ENCODE data around the gene GABBR2.

GABBR2 gene

DNA sequence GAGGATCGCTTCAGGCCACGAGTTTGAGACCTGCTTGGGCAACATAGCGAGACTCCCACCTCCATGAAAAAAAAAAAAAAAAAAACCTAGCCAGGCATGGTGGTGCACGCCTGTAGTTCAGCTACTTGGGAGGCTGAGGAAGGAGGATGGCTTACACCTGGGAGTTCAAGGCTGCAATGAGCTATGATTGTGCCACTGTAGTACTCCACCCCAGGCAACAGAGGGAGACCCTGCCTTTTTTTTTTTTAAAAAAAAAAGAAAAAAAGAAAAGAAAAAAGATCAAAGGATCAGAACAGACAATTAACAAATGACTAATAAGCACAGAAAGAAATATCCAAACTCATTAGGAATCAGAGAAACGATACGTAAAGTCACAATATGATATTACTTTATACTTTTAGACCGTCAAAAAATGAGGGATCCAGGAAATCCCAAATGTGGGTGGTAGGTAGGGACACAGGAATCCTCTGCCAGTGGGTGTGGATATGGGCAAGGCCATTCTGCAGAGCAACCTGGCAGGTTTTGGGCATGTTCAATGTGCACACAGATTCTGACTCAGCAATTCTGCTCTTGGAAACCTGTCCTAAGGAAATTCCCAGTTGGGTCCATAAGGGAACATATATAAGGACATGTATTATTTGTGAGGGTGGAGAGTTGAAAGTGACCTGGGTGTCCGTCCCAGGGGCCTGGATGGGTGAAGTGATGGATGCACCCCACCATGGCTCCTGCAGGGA is 308.6 kb downstream of the GABBR2 start:
- DNase-seq: no peak

DNA sequence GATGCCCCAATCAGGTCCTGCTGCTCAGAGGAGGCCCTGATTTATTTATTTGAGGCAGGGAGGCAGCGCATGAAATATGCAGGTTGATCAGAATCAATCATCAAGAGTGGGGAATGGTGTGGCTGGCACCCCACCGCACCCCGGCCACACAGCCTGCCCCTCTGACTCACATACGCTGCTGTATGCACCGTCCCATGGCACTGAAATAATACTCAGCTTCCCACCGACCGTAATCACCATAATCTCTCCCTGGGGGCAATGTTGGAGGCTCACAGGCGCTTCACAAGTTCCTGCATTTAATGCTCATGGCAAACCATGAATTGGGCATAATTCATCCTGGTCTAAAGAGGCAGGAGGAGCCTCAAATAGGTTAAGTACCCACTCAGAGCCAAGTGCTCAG is 312.1 kb downstream of the GABBR2 start:
- DNase-seq: no peak

DNA sequence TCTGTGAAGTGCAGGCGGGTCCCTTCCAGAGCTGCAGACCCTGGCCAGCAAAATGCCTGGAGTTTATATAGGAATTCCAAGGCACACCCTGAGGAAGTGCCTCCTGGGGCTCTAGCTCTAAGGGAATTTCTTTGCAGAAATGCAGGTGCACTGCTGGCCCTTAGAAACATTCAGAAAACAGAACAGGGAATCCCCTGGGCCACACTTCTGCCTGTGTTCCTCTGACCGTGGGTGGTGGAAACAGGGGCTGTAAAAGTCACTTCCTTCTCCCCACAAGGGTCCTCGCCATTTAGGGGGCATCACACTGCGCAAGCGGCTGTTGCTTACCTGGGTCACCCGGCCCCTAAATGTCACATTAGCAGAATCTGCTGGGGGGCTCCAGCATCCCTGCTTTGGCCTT is 312.5 kb downstream of the GABBR2 start:
- DNase-seq: no peak

DNA sequence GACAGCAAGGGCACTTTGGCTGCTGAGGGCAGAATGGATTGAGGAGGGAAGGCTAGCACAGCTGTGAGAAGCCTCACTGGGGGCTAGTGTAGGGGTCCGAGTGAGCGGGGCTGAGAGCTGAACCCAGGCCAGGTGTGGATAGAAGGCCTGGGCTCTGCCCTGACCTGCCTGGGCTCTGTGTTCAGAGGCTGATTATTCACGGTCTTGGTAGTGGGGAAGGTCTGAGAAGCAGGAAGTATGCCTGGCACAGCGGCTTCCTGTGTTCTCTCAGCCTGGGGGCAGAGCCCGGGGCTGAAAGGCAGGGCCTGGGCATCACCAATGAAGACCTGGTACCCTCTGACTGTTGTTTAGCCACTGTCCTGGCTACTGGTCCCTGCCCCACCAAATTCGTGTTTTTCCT is 316.9 kb downstream of the GABBR2 start:
- no peak for DNase-seq

DNA sequence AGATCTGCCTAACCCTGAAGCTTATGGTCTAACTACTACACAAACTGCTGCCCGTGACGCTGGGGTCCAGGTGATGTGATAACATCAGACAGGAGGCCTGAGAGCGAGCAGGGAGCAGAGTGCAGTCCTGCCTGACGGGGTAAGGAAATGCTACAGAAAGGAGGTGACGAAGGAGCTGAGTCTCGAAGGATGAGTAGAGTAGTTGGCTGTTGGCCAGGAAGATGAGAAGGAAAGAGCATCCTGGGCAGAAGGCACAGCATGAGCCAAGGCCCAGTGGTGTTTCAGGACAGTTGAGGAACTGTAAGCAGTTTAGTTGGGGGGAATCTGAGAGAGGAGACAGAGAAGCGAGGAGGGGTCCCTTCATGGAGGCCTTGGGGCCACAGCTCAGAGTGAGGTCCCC is 317.3 kb downstream of the GABBR2 start:
- DNase-seq: no peak

DNA sequence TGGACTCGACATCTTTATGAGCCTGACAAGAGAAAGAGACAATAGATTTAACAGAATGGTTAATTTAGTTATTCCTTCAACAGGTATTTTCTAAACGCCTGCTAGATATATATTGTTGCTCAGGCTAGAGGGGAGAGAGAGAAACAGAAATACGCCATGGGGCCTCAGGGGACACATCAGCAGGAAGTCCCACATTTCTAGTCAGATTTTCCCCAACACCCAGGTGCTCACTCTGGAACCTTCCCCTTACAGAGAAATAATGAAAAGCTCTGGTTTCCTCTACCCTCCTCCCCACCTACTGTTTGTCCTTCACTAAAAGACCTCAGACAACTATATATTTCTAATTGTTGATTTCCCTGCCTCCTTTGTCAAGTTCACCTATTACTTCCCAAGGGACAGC is 323.0 kb downstream of the GABBR2 start:
- DNase-seq: no peak

DNA sequence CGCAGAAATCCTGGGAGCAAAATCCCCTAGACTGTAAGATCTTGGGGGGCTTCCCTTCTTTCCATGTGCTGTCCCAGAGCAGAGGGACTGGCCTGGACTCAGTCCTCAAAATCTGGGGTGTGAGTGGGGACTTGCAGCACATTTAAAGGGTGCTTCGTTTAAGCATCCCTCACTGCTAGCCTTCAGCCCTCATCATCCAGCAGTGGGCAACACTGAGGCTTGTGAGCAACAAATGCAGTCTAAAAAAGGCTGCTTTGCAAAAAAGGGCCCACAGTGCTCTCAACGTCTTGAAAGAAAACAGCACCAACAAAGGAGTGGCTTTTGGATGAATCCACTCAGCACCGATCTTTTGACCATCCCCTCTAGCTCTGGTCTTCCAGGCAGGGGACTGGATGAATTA is 325.0 kb downstream of the GABBR2 start:
- no peak for DNase-seq

DNA sequence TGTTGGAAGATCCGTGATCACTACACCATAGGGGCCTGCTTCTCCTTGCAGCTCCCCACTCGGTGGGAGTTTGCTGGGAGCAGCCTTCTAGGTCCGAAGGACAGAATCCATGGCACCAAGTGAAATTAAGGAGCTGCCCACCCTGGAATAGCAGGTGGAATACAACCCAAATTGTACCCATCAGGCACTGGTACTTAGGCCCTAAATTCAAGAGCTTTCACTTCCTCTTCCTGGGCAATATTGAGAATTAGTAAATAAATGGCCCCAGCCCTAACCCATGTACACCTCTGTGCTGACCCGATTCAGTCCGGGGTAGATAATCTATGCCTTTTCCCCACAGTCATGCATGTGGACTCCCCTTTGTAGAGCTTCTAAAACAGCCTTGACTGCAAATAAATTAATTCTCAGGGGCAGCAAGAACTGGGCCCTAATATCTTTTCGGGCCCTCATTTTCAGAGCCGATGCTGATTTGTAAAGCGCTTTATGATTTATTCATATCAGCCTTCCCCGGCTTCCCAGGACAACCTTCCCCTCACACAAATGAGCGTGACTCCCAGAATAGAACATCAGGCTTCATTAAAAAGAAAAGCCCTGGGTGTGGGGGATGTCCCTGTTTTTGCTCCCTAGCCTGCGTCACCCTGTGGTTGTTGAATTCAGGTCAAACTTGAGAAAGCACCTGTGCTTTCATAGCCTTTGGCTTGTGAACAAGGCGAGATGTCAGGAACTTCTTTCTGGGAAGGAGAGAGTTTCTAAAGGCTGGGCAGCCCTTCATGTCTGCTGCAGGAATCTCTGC is 327.2 kb downstream of the GABBR2 start:
- no peak for DNase-seq

DNA sequence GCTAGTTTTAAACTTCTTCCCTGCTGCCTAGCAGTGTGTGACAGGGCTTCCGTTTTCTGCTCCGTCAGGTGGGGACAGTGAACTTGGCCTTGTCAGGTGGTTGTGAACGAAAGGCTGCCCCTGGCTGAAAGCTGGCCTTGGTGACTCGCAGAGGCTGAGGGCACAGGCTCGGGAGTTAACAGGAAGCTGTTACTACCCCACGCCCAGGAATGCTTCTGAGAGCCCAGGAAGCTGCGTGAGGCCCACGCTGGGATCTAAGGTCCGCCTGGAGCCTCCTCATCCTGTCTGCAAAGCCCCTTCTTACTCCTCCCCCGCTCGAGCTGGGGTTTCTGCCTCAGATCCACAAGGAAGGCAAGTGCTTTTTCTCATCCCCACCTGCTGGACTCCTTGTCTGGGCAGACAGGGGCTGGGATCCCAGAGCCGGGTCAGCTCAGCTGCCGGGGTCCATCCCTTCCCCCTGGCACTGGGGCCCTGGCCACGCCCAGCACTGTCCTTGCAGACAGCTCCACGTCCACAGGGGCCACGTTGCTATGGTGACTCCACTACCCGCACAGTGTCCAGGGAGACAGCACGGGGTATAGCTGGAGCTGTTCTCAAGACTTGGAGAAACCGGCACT is 328.6 kb downstream of the GABBR2 start:
- DNase-seq: no peak

DNA sequence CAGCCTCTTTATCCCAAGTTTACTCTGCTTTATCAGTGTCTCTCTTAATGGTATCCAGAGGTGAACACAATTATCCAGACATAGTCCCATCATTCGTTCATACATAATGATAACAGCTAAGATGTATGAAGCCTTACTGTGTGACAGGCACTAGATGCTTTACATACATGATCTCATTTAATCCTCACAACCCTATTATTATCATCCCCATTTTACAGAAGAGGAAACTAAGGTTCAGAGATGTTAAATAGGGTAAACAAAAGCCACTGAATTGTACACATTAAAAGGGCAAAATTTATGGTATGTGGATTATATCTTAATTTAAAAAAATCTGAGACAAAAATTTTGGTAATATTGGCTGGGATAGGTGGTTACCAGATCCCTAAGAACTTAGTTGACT is 329.2 kb downstream of the GABBR2 start:
- no peak for DNase-seq

DNA sequence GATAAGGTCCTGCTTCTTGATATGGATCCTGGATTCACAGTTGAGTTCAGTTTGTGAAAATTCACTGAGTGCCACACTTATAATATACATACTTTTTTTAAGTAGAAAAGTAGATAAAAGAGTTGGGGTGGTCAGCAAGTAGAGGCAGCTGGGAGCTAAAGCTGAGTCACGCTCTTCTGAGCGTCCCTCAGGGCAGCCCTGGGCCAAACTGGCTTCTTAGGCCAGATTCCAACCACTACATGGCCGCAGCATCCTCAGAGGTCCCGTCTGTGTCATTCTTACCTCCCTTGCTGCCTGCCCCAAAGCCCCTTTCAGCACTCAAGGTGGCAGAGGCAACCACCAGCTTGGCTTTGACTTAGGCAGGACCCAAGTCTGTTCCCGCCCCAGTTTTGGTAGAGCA is 329.9 kb downstream of the GABBR2 start:
- no peak for DNase-seq

DNA sequence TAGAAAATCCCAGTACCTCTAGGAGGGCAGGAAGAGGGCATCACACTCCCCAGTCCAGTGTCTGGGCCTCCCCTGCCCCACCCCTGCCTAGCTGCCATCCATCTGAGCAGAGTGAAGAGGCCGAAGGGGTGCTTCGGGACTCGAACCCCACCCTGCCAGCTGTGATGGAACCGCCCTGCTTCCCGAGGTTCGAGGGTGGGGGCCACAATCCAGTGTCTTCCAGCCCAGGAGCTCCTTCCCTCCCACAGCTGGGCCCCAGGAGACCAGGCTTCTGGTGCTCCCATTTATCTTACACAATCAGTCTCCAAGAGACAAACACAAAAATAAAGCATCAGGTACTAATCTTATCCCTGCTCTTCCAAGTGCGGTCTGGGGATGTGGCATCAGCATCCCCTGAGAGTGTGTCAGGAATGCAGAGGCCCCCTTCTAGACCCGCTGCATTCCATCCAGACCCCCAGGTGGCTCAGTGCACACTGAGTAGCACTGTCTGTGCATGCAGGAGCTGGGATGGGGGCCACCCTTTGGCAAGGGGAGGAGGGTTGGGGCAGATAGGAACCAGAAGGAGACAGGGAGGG is 330.4 kb downstream of the GABBR2 start:
- no peak for DNase-seq

DNA sequence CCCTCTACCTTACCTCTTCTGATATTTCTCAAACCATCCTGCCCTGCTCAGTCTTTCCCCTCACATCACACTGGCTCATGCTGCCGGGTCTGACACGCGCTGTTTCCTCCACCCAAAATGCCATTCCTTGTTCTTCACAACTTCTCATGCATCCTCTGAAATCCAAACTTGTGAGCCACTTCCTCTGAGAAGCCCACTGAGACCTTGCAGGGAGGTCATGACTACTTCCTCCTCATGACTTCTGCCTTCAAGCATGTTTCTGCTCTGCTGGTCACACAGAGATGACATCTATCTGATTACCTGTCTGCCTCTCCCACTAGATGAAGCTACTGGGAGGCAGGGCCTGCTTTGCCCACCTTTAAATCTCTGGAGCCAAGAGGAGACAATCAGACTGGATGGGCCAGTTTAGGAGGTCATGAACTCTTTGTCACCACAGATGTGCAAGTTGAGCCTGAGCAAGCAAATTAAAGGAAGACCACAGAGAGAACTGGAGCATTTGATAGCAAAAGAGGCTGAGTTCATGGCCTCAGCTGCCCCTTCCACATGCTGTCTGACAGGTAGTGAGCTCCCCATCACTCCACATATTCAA is 333.5 kb downstream of the GABBR2 start:
- no peak for DNase-seq

DNA sequence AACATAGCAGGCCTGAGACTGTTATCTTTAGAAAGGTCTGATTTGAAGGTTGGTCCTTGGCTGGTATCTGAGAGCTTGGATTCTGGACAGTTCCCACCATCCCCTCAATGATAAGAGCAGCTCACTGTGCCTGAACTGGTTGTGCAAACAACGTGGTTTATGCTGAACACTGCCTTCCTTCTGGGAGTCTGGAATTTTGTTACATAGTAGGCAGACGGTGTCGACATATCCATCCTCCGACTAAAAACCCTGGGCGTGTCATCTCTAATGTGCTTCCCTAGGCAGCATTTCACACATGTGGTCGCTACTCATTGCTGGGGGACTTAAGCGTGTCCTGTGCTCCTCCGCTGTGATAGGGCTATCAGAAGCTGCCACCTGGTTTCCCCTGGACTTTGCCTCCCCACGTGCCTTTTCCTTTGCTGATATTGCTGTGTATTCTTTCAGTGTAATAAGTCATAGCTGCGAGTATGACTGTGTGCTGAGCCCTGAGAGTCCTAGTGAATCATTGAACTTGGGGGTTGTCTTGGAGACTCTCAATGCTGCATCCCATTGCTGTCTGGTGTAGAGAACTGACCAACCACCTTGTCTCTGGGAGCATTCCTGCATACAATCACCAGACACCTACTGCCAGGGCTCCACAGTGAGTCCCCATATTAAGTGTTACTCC is 334.2 kb downstream of the GABBR2 start:
- DNase-seq: no peak

DNA sequence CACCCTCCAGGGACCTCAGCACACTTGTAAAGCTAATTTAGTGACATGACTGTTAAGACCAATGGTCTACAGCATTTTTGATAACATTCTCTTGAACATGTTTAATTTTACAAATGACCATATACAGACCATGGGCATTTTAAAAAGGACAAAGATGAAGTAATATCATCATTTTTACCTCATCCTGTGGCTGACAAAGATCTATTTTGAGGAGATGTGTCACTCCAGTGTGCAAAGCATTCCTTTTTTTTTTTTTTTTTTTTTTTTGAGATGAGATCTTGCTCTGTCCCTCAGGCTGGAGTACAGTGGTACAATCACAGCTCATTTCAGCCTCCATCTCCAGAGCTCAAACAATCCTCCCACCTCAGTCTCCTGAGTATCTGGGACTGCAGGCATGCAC is 335.1 kb downstream of the GABBR2 start:
- no peak for DNase-seq

DNA sequence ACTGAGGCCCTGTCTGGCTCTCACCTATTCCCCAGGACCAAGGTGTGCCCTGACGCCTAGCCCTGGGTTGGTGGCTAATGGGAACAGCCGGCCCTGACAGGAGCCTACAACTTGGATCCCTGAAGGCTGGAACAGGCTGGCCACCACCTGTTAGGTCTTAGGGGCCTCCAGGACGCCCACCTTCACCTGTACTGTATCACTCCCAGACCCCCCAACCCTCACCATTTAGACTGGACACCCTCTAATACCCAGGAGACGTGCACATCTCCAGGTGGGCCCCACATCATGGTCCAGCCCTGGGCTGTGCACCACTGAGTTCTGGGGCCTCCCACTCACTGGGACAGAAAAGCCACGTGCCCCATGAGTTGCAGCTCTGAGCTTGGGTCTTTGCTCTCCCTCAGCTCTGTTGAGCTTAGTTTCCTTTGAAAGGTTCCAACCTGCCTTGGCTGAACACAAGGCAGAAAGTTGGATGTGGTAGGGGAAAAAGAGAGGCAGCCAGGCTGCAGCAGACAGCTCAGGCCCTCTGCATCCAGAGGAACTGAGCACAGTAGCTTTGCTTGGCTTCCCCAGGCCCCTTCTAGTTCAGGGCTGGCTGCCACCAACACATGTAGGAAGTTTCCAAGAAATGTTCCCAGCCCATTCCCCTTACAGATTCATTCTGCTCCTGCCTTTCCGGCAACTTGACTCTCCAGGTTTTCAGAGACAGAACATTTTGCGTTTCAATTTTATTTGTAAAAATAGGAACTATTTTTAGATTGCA is 336.5 kb downstream of the GABBR2 start:
- DNase-seq: peak in 3 of 14 donors; percentile 6 to 57 (median 8)

DNA sequence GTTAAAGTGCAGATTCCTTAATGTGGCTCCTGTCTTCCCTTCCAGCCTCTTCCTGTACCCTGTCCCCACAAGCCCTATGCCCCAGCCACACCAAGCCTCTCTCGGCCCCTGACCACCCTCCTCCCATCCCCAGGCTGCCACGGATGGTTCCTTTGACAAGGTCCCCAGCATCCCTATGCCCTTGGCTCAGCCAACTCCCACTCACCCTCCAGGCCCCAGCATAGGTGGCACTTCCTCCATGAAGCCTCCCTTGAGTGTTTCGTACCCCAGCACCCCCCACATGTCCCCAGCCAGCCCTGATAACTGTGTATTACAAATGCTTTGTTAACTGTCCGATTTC is 337.8 kb downstream of the GABBR2 start:
- DNase-seq: no peak

DNA sequence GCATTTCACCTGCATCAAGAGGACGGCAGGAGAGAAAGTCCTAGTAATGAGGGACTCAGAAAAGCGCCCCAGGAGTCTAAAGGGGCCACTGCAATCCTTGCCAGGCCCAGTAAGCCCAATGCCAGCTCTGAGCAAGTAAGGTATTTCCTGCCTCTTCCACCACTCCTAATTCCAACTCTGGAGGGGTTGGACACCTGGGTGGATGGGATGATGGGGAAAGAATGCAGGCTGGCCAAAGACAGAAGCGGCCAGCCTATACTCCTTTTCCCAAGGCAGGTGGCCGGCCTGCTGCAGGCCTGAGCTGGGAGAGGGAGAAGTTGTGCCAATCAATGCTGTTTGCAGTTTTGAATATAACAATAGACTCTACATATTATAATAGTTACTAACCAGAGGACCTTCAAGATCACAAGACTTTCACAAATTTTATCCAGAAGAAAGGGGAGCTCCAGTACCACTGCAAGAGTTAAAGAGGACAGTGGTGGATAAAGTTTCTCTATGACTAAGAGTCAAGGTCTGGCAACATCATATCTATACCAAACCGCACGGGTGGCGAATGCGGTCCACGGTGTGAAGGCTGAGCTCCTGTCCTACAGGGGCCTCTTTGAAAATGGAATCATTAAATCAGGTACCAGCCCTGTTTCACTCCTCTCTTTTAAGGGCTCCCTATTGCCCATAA is 338.3 kb downstream of the GABBR2 start:
- no peak for DNase-seq

DNA sequence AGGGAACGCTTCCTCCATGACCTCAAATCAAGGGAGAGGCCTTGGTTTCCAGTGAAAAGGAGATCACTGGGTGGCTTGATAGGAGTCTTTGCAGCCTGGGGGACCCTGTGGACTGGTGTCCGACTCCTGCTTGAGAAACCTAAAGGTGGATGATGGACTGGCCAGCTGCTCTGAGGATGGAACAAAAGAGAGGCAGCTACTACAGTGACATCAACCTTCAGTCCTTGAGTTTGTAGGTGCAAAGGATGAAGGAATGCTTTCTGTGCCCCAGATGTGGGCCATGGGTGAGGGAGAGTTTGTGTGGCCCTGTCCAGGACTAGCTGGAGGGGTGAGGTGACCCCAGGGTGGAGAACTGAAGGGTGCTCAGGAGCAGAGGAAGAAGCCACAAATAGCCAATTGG is 338.8 kb downstream of the GABBR2 start:
- no peak for DNase-seq

DNA sequence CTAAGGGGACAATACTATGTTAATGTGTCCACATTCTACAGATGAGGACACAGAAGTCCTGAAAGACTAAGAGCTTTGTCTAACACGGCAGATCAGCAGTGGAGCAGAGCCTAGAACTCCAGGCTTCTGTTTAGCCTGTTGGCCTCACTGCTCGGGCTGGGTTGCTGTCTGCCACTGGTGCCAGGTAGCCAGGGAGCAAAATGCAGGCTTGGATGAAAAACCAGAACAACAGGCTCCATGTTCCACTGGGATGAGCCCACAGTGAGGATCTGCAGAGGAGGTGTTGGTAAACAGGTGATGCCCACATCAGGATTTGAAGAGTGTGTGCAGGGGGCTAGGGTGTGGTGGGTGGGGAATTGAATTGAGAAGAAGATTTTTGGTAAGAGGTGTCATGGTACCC is 339.3 kb downstream of the GABBR2 start:
- no peak for DNase-seq

DNA sequence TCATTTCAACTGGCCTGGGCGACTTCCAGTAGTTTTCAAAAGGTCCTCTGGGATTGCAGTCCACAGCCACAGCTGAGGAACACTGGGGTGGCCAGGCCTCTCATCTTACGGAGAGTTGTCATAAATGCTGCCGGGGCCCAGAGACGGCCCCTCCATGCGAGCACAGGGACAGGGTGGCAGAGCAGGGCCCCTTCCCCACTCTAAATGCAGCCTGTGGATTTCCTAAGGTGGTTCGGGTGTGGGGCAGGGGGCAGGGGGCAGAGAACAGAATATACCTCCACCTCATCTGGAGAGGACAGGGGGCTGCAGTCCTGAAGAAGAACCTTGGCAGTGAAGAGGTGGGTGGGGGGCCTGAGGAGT is 339.7 kb downstream of the GABBR2 start:
- no peak for DNase-seq
